GM19043 (cell line): ENCODE measurements around the gene GABRD.
"Not testable (repeated sequence)": the region's sequence is repeated elsewhere in the genome, so short reads cannot be mapped to it uniquely, and the experiment has no call there.

ENCODE experiments used
- ATAC-seq: cut with Tn5 transposase; IDR thresholded peaks from one replicate; pipeline ENCODE4 v1.9.1; 2021; ENCODE audit warnings: low read depth; ENCODE audit not compliant: unreplicated experiment

GABRD gene

GRCh38 chr1:2019172-2019543 lies at the start of gene GABRD:
TSS of gene GABRD (plus strand) at chr1:2019345. CDS start at chr1:2019424, 79 bp downstream.
- no peak for ATAC-seq

GRCh38 chr1:1969505-1969900 lies 49.6 kb upstream of the GABRD start:
- no peak for ATAC-seq

GRCh38 chr1:1969953-1970716 lies 49.0 kb upstream of the GABRD start:
- no peak for ATAC-seq

- no peak for ATAC-seq
Observed at GRCh38 chr1:1971017-1971416, 48.1 kb upstream of the GABRD start.

GRCh38 chr1:1971688-1972087 lies 47.5 kb upstream of the GABRD start:
- no peak for ATAC-seq

- ATAC-seq: no peak
Observed at GRCh38 chr1:1972976-1973715, 46.0 kb upstream of the GABRD start.

GRCh38 chr1:1973716-1974642 lies 45.2 kb upstream of the GABRD start:
- no peak for ATAC-seq

- no peak for ATAC-seq
Observed at GRCh38 chr1:1974834-1975233, 44.3 kb upstream of the GABRD start.

GRCh38 chr1:1975535-1975934 lies 43.6 kb upstream of the GABRD start:
- ATAC-seq: no peak

GRCh38 chr1:1976031-1976430 lies 43.1 kb upstream of the GABRD start:
- no peak for ATAC-seq

- no peak for ATAC-seq
Observed at GRCh38 chr1:1978108-1978507, 41.0 kb upstream of the GABRD start.

- ATAC-seq: not testable (repeated sequence)
Observed at GRCh38 chr1:1978690-1979481, 40.3 kb upstream of the GABRD start.

GRCh38 chr1:1979482-1980165 lies 39.5 kb upstream of the GABRD start:
- ATAC-seq: no peak

GRCh38 chr1:1980467-1981141 lies 38.5 kb upstream of the GABRD start:
- no peak for ATAC-seq

GRCh38 chr1:1981142-1981500 lies 38.0 kb upstream of the GABRD start:
- ATAC-seq: no peak

- not testable (repeated sequence) for ATAC-seq
Observed at GRCh38 chr1:1981631-1982327, 37.4 kb upstream of the GABRD start.

- ATAC-seq: no peak
Observed at GRCh38 chr1:1982379-1983232, 36.5 kb upstream of the GABRD start.
